GM06990 (cell line): ENCODE data around the gene DPH6.
"Not testable (repeated sequence)": the region's sequence is repeated elsewhere in the genome, so short reads cannot be mapped to it uniquely, and the experiment has no call there.

Experiments used
- DNase-seq: peaks from one replicate; pipeline ENCODE4 v3.0.0-alpha.2; 2011; ENCODE audit not compliant: insufficient read length; ENCODE audit errors: extremely low read depth
- H3K27me3 ChIP-seq: replicated peaks from 2 replicates; pipeline ENCODE4 v1.6.0; 2011; ENCODE audit warnings: low read length; ENCODE audit not compliant: control insufficient read depth, insufficient read depth
- H3K36me3 ChIP-seq: 2 replicates; pipeline ENCODE4 v1.5.1; 2011; ENCODE audit warnings: low read length; ENCODE audit not compliant: control insufficient read depth, insufficient read depth
- H3K4me3 ChIP-seq: replicated peaks from 2 replicates; pipeline ENCODE4 v1.5.1; 2011; ENCODE audit warnings: low read depth, mild to moderate bottlenecking, control low read depth, low read length
- CTCF ChIP-seq: IDR thresholded peaks from 2 replicates; pipeline ENCODE4 v1.5.1; 2011; ENCODE audit warnings: low read length, control low read depth, mild to moderate bottlenecking, inconsistent platforms; ENCODE audit not compliant: insufficient read depth, poor library complexity, severe bottlenecking

DPH6 gene

GRCh38 chr15:35397027-35397426, 148.9 kb downstream of the DPH6 start:
- TF ChIP-seq CTCF = no peak
- Histone ChIP-seq H3K27me3 (no peaks in the 10 kb centered on the region), H3K36me3 (no peaks in the 10 kb centered on the region), H3K4me3 (no peak overlapping the region)
- no peak for DNase-seq

- DNase-seq = no peak
- Histone ChIP-seq H3K27me3 (no peaks in the 10 kb centered on the region), H3K4me3 (no peak overlapping the region), H3K36me3 (no peaks in the 10 kb centered on the region)
- TF ChIP-seq CTCF = no peak
Observed at GRCh38 chr15:35394416-35394815, 151.5 kb downstream of the DPH6 start.

GRCh38 chr15:35393398-35393797, 152.6 kb downstream of the DPH6 start:
- no peak overlapping the region for H3K4me3 ChIP-seq
- no peak for TF ChIP-seq CTCF
- H3K27me3 ChIP-seq = no peaks in the 10 kb centered on the region

GRCh38 chr15:35391408-35391984, 154.5 kb downstream of the DPH6 start:
- H3K27me3 ChIP-seq, H3K36me3 ChIP-seq, H3K4me3 ChIP-seq, DNase-seq: not testable (repeated sequence)

More at GRCh38 chr15:35393398-35393797, 152.6 kb downstream of the DPH6 start:
- H3K36me3 ChIP-seq = no peaks in the 10 kb centered on the region
- no peak for DNase-seq

- DNase-seq = no peak
- H3K36me3 ChIP-seq = no peaks in the 10 kb centered on the region
- no peak for TF ChIP-seq CTCF
- H3K27me3 ChIP-seq = no peaks in the 10 kb centered on the region
- H3K4me3 ChIP-seq = no peak overlapping the region
Observed at GRCh38 chr15:35383506-35383905, 162.5 kb downstream of the DPH6 start.

GRCh38 chr15:35381328-35381727, 164.6 kb downstream of the DPH6 start:
- Histone ChIP-seq H3K36me3 (no peaks in the 10 kb centered on the region), H3K4me3 (no peak overlapping the region), H3K27me3 (no peaks in the 10 kb centered on the region)
- DNase-seq = no peak
- no peak for TF ChIP-seq CTCF
